ENCODE measurements around the gene DSCAM. TPM values are rescaled to one million over a fixed set of nuclear protein-coding genes. Genes with fewer than 3 reads are reported as not detected.

The DSCAM gene
- total RNA-seq, 1 experiment from 2014 or later, result 0.13 TPM

DNA sequence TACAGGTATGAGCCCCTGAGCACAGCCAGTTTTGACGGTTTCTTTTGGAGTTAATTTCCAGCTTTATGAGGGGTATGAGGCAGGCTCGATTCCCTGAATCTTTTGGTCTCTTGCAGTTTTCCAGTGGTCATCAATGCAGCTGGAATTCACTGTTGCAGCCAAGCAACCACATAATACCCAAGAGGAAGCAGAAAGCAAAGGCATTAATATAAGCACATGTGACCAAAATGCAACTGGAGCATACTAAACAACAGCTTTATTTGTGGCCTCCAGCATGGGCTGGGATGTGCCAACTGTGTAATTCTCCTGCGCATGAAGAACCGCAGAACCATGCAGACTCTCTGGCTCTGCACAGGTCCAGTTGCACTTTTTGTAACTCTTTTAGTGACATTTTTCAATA lies 33.0 kb downstream of the DSCAM start:
- peaks cover 4% of the 10 kb centered on the region; the same call in 1 of the 2 replicates for H3K4me1 Mint-ChIP-seq
- H3K36me3 Mint-ChIP-seq, result no peaks in the 10 kb centered on the region
- H3K27me3 Mint-ChIP-seq (ENCODE audit: low read depth), result no peaks in the 10 kb centered on the region; the same call in 1 of the 2 replicates
- H3K27ac Mint-ChIP-seq, result no peak overlapping the region
- no peak for DNase-seq (ENCODE audit: low spot score)
- H3K9me3 Mint-ChIP-seq, result 0 out of 2 replicates have a peak, but pooled peaks cover 3% of the 10 kb centered on the region
- CTCF ChIA-PET, result interaction anchor here (0.6 kb wide), 1 partner anchor 670 kb away, joined by 3 read pairs; no protein-coding TSS in a partner anchor
- TF ChIP-seq SOX15 (CRISPR knock-in tag; IDR thresholded peaks at IDR 0.05) (no peak), ZNF263 (CRISPR knock-in tag; IDR thresholded peaks at IDR 0.05; ENCODE audit: low read depth) (no peak), IRF2 (CRISPR knock-in tag; IDR thresholded peaks at IDR 0.05; ENCODE audit: borderline replicate concordance, low read depth) (no peak), NR2C2 (CRISPR knock-in tag; IDR thresholded peaks at IDR 0.05) (no peak), FOXK1 (CRISPR knock-in tag; IDR thresholded peaks at IDR 0.05) (no peak), JAZF1 (CRISPR knock-in tag; IDR thresholded peaks at IDR 0.05) (no peak)
- TF ChIP-seq, protein P1, sequence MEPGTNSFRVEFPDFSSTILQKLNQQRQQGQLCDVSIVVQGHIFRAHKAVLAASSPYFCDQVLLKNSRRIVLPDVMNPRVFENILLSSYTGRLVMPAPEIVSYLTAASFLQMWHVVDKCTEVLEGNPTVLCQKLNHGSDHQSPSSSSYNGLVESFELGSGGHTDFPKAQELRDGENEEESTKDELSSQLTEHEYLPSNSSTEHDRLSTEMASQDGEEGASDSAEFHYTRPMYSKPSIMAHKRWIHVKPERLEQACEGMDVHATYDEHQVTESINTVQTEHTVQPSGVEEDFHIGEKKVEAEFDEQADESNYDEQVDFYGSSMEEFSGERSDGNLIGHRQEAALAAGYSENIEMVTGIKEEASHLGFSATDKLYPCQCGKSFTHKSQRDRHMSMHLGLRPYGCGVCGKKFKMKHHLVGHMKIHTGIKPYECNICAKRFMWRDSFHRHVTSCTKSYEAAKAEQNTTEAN (CRISPR knock-in tag; IDR thresholded peaks at IDR 0.05), result no peak
- TF ChIP-seq, protein P2, sequence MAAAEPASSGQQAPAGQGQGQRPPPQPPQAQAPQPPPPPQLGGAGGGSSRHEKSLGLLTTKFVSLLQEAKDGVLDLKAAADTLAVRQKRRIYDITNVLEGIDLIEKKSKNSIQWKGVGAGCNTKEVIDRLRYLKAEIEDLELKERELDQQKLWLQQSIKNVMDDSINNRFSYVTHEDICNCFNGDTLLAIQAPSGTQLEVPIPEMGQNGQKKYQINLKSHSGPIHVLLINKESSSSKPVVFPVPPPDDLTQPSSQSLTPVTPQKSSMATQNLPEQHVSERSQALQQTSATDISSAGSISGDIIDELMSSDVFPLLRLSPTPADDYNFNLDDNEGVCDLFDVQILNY (CRISPR knock-in tag; IDR thresholded peaks at IDR 0.05), result no peak
- TF ChIP-seq, protein P3, sequence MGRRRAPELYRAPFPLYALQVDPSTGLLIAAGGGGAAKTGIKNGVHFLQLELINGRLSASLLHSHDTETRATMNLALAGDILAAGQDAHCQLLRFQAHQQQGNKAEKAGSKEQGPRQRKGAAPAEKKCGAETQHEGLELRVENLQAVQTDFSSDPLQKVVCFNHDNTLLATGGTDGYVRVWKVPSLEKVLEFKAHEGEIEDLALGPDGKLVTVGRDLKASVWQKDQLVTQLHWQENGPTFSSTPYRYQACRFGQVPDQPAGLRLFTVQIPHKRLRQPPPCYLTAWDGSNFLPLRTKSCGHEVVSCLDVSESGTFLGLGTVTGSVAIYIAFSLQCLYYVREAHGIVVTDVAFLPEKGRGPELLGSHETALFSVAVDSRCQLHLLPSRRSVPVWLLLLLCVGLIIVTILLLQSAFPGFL (CRISPR knock-in tag; IDR thresholded peaks at IDR 0.05; ENCODE audit: borderline replicate concordance), result no peak
- TF ChIP-seq, protein P4, sequence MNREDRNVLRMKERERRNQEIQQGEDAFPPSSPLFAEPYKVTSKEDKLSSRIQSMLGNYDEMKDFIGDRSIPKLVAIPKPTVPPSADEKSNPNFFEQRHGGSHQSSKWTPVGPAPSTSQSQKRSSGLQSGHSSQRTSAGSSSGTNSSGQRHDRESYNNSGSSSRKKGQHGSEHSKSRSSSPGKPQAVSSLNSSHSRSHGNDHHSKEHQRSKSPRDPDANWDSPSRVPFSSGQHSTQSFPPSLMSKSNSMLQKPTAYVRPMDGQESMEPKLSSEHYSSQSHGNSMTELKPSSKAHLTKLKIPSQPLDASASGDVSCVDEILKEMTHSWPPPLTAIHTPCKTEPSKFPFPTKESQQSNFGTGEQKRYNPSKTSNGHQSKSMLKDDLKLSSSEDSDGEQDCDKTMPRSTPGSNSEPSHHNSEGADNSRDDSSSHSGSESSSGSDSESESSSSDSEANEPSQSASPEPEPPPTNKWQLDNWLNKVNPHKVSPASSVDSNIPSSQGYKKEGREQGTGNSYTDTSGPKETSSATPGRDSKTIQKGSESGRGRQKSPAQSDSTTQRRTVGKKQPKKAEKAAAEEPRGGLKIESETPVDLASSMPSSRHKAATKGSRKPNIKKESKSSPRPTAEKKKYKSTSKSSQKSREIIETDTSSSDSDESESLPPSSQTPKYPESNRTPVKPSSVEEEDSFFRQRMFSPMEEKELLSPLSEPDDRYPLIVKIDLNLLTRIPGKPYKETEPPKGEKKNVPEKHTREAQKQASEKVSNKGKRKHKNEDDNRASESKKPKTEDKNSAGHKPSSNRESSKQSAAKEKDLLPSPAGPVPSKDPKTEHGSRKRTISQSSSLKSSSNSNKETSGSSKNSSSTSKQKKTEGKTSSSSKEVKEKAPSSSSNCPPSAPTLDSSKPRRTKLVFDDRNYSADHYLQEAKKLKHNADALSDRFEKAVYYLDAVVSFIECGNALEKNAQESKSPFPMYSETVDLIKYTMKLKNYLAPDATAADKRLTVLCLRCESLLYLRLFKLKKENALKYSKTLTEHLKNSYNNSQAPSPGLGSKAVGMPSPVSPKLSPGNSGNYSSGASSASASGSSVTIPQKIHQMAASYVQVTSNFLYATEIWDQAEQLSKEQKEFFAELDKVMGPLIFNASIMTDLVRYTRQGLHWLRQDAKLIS (CRISPR knock-in tag; IDR thresholded peaks at IDR 0.05; ENCODE audit: borderline replicate concordance), result no peak
- ATAC-seq, result no peak
- no peak overlapping the region for H3K4me3 Mint-ChIP-seq
- POLR2A ChIA-PET, result no interaction called here

DNA sequence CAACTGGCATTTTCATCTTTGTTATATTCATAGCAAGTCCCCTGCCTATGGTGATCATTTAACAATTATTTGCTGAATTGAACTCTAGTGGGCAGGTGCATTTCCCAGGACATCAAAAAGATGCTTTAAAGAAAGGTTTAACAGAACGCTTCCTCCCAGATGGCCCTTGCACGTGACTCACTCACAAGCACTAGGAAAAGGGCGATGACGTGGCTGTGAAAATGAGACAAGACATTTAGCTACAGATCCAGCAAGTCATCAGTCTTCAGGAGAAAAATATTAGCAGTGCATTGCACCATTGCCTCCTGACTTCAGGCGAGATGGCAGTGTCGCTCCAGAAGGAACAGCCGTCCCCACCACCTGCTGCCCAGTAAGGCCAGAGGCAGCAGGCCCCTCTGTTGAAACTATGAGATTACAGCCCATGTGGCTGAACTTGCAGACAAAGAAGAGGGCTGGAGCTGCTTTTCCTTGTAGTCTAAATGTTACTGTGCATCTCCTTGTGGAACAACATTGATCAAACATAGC lies 37.2 kb downstream of the DSCAM start:
- CTCF ChIA-PET, result no interaction called here
- Mint-ChIP-seq H3K27me3 (ENCODE audit: low read depth) (no peaks in the 10 kb centered on the region; the same call in 1 of the 2 replicates), H3K4me1 (peaks cover under 1% of the 10 kb centered on the region), H3K36me3 (no peaks in the 10 kb centered on the region), H3K9me3 (peaks cover 29% of the 10 kb centered on the region), H3K27ac (no peak overlapping the region), H3K4me3 (no peak overlapping the region)
- POLR2A ChIA-PET, result interaction anchor here (0.9 kb wide), 1 partner anchor 207 kb away, joined by 5 read pairs; no protein-coding TSS in a partner anchor
- DNase-seq (ENCODE audit: low spot score) (no peak), ATAC-seq (no peak)
- TF ChIP-seq CBFB (CRISPR knock-in tag; IDR thresholded peaks at IDR 0.05; ENCODE audit: low read depth), result no peak
- TF ChIP-seq PRRX2 (CRISPR knock-in tag; IDR thresholded peaks at IDR 0.05), result no peak
- no peak for TF ChIP-seq MXD4 (CRISPR knock-in tag; IDR thresholded peaks at IDR 0.05; ENCODE audit: borderline replicate concordance)
- TF ChIP-seq, protein P5, sequence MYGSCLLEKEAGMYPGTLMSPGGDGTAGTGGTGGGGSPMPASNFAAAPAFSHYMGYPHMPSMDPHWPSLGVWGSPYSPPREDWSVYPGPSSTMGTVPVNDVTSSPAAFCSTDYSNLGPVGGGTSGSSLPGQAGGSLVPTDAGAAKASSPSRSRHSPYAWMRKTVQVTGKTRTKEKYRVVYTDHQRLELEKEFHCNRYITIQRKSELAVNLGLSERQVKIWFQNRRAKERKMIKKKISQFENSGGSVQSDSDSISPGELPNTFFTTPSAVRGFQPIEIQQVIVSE (CRISPR knock-in tag; IDR thresholded peaks at IDR 0.05; ENCODE audit: borderline replicate concordance), result no peak
- TF ChIP-seq, protein P6, sequence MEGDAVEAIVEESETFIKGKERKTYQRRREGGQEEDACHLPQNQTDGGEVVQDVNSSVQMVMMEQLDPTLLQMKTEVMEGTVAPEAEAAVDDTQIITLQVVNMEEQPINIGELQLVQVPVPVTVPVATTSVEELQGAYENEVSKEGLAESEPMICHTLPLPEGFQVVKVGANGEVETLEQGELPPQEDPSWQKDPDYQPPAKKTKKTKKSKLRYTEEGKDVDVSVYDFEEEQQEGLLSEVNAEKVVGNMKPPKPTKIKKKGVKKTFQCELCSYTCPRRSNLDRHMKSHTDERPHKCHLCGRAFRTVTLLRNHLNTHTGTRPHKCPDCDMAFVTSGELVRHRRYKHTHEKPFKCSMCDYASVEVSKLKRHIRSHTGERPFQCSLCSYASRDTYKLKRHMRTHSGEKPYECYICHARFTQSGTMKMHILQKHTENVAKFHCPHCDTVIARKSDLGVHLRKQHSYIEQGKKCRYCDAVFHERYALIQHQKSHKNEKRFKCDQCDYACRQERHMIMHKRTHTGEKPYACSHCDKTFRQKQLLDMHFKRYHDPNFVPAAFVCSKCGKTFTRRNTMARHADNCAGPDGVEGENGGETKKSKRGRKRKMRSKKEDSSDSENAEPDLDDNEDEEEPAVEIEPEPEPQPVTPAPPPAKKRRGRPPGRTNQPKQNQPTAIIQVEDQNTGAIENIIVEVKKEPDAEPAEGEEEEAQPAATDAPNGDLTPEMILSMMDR (IDR thresholded peaks at IDR 0.05), result no peak
- no peak for TF ChIP-seq NFYB (CRISPR knock-in tag; conservative IDR thresholded peaks at IDR 0.05; ENCODE audit: low read depth)
- TF ChIP-seq GABPB1 (CRISPR knock-in tag; IDR thresholded peaks at IDR 0.05), result no peak
- TF ChIP-seq SOX15 (CRISPR knock-in tag; IDR thresholded peaks at IDR 0.05), result no peak
- no peak for TF ChIP-seq TEAD4 (CRISPR knock-in tag; IDR thresholded peaks at IDR 0.05)
- TF ChIP-seq, protein P7, sequence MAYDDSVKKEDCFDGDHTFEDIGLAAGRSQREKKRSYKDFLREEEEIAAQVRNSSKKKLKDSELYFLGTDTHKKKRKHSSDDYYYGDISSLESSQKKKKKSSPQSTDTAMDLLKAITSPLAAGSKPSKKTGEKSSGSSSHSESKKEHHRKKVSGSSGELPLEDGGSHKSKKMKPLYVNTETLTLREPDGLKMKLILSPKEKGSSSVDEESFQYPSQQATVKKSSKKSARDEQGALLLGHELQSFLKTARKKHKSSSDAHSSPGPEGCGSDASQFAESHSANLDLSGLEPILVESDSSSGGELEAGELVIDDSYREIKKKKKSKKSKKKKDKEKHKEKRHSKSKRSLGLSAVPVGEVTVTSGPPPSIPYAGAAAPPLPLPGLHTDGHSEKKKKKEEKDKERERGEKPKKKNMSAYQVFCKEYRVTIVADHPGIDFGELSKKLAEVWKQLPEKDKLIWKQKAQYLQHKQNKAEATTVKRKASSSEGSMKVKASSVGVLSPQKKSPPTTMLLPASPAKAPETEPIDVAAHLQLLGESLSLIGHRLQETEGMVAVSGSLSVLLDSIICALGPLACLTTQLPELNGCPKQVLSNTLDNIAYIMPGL (CRISPR knock-in tag; IDR thresholded peaks at IDR 0.05), result no peak
- no peak for TF ChIP-seq NR2C2 (CRISPR knock-in tag; IDR thresholded peaks at IDR 0.05)
- no peak for TF ChIP-seq RELA (CRISPR knock-in tag; IDR thresholded peaks at IDR 0.05; ENCODE audit: borderline replicate concordance)
